PC-3 (cell line): Measurements from ENCODE around the gene TUBE1.

Experiments used
- EZH2 ChIP-seq: fragments of 300-600 bp; sonication (generic); IDR thresholded peaks from one replicate; pipeline ENCODE4 v1.6.1; 2017; ENCODE audit warnings: antibody characterized with exemption, mild to moderate bottlenecking, low read length; ENCODE audit not compliant: unreplicated experiment
- EZH2phosphoT487 ChIP-seq: fragments of 300-600 bp; sonication (generic); IDR thresholded peaks from 2 replicates; pipeline ENCODE4 v1.6.1; 2018; ENCODE audit warnings: mild to moderate bottlenecking, antibody characterized with exemption, low read length, borderline replicate concordance
- TF ChIP-seq, protein P1 (sequence below): fragments of 300-600 bp; sonication (generic); conservative IDR thresholded peaks from 2 replicates; pipeline ENCODE4 v1.5.1; 2017; ENCODE audit warnings: antibody characterized with exemption, low read depth, mild to moderate bottlenecking, low read length

DNA sequence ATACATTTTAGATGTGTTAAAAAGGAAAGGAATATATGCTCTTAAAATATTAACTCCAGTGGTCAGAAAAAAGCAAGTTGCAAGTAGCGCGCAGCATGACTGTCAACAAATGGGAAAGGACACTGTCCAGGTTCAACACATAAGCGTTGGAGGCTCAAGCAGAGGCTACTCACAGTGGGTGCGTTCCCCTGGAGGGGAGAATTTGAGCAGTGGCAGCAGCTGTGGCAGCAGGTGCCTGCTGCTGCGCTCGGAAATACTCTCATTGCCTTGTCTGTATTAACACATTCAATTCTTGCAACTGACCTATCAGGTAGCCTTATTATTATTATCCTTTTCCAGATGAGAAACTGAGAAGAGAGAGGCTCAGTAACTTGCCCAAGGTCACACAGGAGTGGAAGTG, 55.3 kb downstream of the TUBE1 start:
- TF ChIP-seq EZH2 (no peak), EZH2phosphoT487 (no peak)
- TF ChIP-seq, protein P1, sequence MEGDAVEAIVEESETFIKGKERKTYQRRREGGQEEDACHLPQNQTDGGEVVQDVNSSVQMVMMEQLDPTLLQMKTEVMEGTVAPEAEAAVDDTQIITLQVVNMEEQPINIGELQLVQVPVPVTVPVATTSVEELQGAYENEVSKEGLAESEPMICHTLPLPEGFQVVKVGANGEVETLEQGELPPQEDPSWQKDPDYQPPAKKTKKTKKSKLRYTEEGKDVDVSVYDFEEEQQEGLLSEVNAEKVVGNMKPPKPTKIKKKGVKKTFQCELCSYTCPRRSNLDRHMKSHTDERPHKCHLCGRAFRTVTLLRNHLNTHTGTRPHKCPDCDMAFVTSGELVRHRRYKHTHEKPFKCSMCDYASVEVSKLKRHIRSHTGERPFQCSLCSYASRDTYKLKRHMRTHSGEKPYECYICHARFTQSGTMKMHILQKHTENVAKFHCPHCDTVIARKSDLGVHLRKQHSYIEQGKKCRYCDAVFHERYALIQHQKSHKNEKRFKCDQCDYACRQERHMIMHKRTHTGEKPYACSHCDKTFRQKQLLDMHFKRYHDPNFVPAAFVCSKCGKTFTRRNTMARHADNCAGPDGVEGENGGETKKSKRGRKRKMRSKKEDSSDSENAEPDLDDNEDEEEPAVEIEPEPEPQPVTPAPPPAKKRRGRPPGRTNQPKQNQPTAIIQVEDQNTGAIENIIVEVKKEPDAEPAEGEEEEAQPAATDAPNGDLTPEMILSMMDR, result no peak
